Neural crest cell (in vitro differentiated cells): Measurements from ENCODE around the gene KIF24. TPM values are rescaled to one million over a fixed set of nuclear protein-coding genes. Genes with fewer than 3 reads are reported as not detected.

Experiments used
- DNase-seq: peaks from one replicate; pipeline ENCODE4 v3.0.0; 2021; ENCODE audit warnings: low read depth, mixed read lengths, low spot score
- H3K27ac Mint-ChIP-seq: one replicate; pipeline ENCODE4 v1.8.0; 2021; ENCODE audit warnings: mild to moderate bottlenecking, mixed read lengths; ENCODE audit not compliant: unreplicated experiment
- H3K27me3 Mint-ChIP-seq: 2 replicates; pipeline ENCODE4 v1.8.0; 2021; ENCODE audit warnings: low read depth, mild to moderate bottlenecking, mixed read lengths
- H3K36me3 Mint-ChIP-seq: 2 replicates; pipeline ENCODE4 v1.8.0; 2021; ENCODE audit warnings: low read depth, mild to moderate bottlenecking, mixed read lengths
- H3K4me1 Mint-ChIP-seq: 2 replicates; pipeline ENCODE4 v1.8.0; 2021; ENCODE audit warnings: mixed read lengths
- H3K4me3 Mint-ChIP-seq: one replicate; pipeline ENCODE4 v1.8.0; 2021; ENCODE audit warnings: mild to moderate bottlenecking, mixed read lengths
- H3K9me3 Mint-ChIP-seq: 2 replicates; pipeline ENCODE4 v1.8.0; 2021; ENCODE audit warnings: mixed read lengths
- CTCF ChIP-seq: fragments of 200-600 bp; sonication (generic); conservative IDR thresholded peaks from 2 replicates; pipeline ENCODE4 v1.5.0; 2021; ENCODE audit warnings: antibody characterized with exemption, mild to moderate bottlenecking
- total RNA-seq: library from RNA; stranded (reverse); gene quantifications from 2 replicates; pipeline ENCODE4 v1.2.1, GENCODE V29; 2021

The KIF24 gene
- total RNA-seq, 1 donor from 2014 or later, result 12.3 TPM

GRCh38 chr9:34375901-34376595, 47.0 kb upstream of the KIF24 start:
- TF ChIP-seq CTCF, result peak; percentile 29
- Mint-ChIP-seq H3K4me1 (peaks cover 30% of the 10 kb centered on the region), H3K36me3 (peaks cover 4% of the 10 kb centered on the region), H3K4me3 (peak overlapping the region; percentile 81), H3K27ac (no peak overlapping the region), H3K27me3 (peaks cover 61% of the 10 kb centered on the region), H3K9me3 (no peaks in the 10 kb centered on the region)
- DNase-seq, result no peak

GRCh38 chr9:34374905-34375552, 46.0 kb upstream of the KIF24 start:
- TF ChIP-seq CTCF, result no peak
- Mint-ChIP-seq H3K27me3 (peaks cover 50% of the 10 kb centered on the region), H3K27ac (no peak overlapping the region), H3K36me3 (peaks cover 9% of the 10 kb centered on the region), H3K9me3 (no peaks in the 10 kb centered on the region), H3K4me3 (peak overlapping the region; percentile 81), H3K4me1 (peaks cover 24% of the 10 kb centered on the region)
- no peak for DNase-seq

- Mint-ChIP-seq H3K4me3 (no peak overlapping the region), H3K27ac (no peak overlapping the region), H3K36me3 (peaks cover 11% of the 10 kb centered on the region), H3K9me3 (no peaks in the 10 kb centered on the region), H3K4me1 (peaks cover 18% of the 10 kb centered on the region), H3K27me3 (peaks cover 44% of the 10 kb centered on the region)
- TF ChIP-seq CTCF, result no peak
- DNase-seq, result no peak
Observed at GRCh38 chr9:34374339-34374738, 45.3 kb upstream of the KIF24 start.

GRCh38 chr9:34373749-34374148, 44.7 kb upstream of the KIF24 start:
- no peak overlapping the region for H3K4me3 Mint-ChIP-seq
- H3K27ac Mint-ChIP-seq, result no peak overlapping the region
- H3K4me1 Mint-ChIP-seq, result peaks cover 15% of the 10 kb centered on the region
- H3K36me3 Mint-ChIP-seq, result peaks cover 11% of the 10 kb centered on the region
- H3K27me3 Mint-ChIP-seq, result peaks cover 38% of the 10 kb centered on the region
- TF ChIP-seq CTCF, result no peak
- DNase-seq, result no peak
- H3K9me3 Mint-ChIP-seq, result no peaks in the 10 kb centered on the region

- no peak for TF ChIP-seq CTCF
- H3K4me3 Mint-ChIP-seq, result peak overlapping the region; percentile 59
- no peak for DNase-seq
- H3K4me1 Mint-ChIP-seq, result peaks cover 15% of the 10 kb centered on the region
- peaks cover 29% of the 10 kb centered on the region for H3K27me3 Mint-ChIP-seq
- no peak overlapping the region for H3K27ac Mint-ChIP-seq
- H3K36me3 Mint-ChIP-seq, result peaks cover 13% of the 10 kb centered on the region
- H3K9me3 Mint-ChIP-seq, result no peaks in the 10 kb centered on the region
Observed at GRCh38 chr9:34372467-34373011, 43.5 kb upstream of the KIF24 start.
